Endothelial cell (in vitro differentiated cells): ENCODE measurements around the gene KIAA1958. TPM values are rescaled to one million over a fixed set of nuclear protein-coding genes. Genes with fewer than 3 reads are reported as not detected.

Source experiments
- DNase-seq: peaks from one replicate; pipeline ENCODE4 v3.0.0; 2021; ENCODE audit warnings: low spot score
- H3K27ac Mint-ChIP-seq: one replicate; pipeline ENCODE4 v1.8.0; 2021; ENCODE audit warnings: mixed read lengths, inconsistent platforms; ENCODE audit not compliant: unreplicated experiment
- H3K27me3 Mint-ChIP-seq: one replicate; pipeline ENCODE4 v1.8.0; 2021; ENCODE audit warnings: mild to moderate bottlenecking, moderate library complexity, mixed read lengths, inconsistent platforms; ENCODE audit not compliant: unreplicated experiment
- H3K36me3 Mint-ChIP-seq: one replicate; pipeline ENCODE4 v1.8.0; 2021; ENCODE audit warnings: mild to moderate bottlenecking, low read depth, mixed read lengths, inconsistent platforms; ENCODE audit not compliant: unreplicated experiment
- H3K4me1 Mint-ChIP-seq: one replicate; pipeline ENCODE4 v1.8.0; 2021; ENCODE audit warnings: mild to moderate bottlenecking, mixed read lengths, inconsistent platforms; ENCODE audit not compliant: unreplicated experiment
- H3K4me3 Mint-ChIP-seq: one replicate; pipeline ENCODE4 v1.8.0; 2021; ENCODE audit warnings: mild to moderate bottlenecking, mixed read lengths, inconsistent platforms; ENCODE audit not compliant: unreplicated experiment
- H3K9me3 Mint-ChIP-seq: one replicate; pipeline ENCODE4 v1.8.0; 2021; ENCODE audit warnings: mixed read lengths, inconsistent platforms; ENCODE audit not compliant: unreplicated experiment
- CTCF ChIP-seq: fragments of 200-600 bp; sonication (generic); IDR thresholded peaks from one replicate; pipeline ENCODE4 v1.5.0; 2021; ENCODE audit warnings: antibody characterized with exemption; ENCODE audit not compliant: unreplicated experiment
- total RNA-seq: library from RNA; stranded (reverse); fragmentation: NEBNext Ultra II Directional; extraction: Animal tissue kit (Norgen Biotek cat#: 25700); gene quantifications from one replicate; pipeline ENCODE4 v1.2.1, GENCODE V29; 2021; ENCODE audit not compliant: unreplicated experiment

KIAA1958 gene
- total RNA-seq, 1 donor from 2014 or later: 15.1 TPM

- H3K27me3 Mint-ChIP-seq: peaks cover 2% of the 10 kb centered on the region
- peaks cover 15% of the 10 kb centered on the region for H3K4me1 Mint-ChIP-seq
- no peaks in the 10 kb centered on the region for H3K9me3 Mint-ChIP-seq
- TF ChIP-seq CTCF: no peak
- DNase-seq: no peak
- H3K27ac Mint-ChIP-seq: no peak overlapping the region
- no peak overlapping the region for H3K4me3 Mint-ChIP-seq
- no peaks in the 10 kb centered on the region for H3K36me3 Mint-ChIP-seq
Measured at GRCh38 chr9:112529316-112529715, 42.7 kb downstream of the KIAA1958 start.

DNA sequence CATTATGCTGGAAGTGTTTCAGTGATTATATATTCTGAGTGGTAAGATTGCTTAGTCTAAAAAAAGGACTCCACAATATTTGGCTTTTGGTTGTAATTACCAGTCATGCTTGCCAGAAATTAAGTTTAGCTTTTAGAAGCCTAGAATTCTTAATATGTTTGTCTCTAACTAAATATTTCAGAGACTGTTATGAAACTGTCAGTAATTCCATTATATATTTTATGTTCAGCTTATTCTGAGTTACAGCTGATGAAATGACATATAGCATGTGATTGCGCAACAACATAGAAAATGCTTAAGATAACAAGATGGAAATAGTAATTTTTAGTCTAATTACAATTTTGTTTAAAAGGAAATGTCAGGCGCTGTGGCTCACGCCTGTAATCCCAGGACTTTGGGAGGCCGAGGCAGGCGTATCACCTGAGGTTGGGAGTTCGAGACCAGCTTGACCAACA lies 44.2 kb downstream of the KIAA1958 start:
- H3K9me3 Mint-ChIP-seq: no peaks in the 10 kb centered on the region
- no peak for DNase-seq
- peaks cover 15% of the 10 kb centered on the region for H3K4me1 Mint-ChIP-seq
- H3K27ac Mint-ChIP-seq: no peak overlapping the region
- peaks cover 2% of the 10 kb centered on the region for H3K27me3 Mint-ChIP-seq
- no peak overlapping the region for H3K4me3 Mint-ChIP-seq
- no peaks in the 10 kb centered on the region for H3K36me3 Mint-ChIP-seq
- no peak for TF ChIP-seq CTCF

- H3K36me3 Mint-ChIP-seq: no peaks in the 10 kb centered on the region
Measured at GRCh38 chr9:112531666-112532282, 45.1 kb downstream of the KIAA1958 start.

GRCh38 chr9:112532427-112532826 lies 45.8 kb downstream of the KIAA1958 start:
- H3K27ac Mint-ChIP-seq: no peak overlapping the region
- H3K4me3 Mint-ChIP-seq: no peak overlapping the region
- H3K9me3 Mint-ChIP-seq: no peaks in the 10 kb centered on the region
- no peaks in the 10 kb centered on the region for H3K27me3 Mint-ChIP-seq
- no peaks in the 10 kb centered on the region for H3K36me3 Mint-ChIP-seq
- peaks cover 10% of the 10 kb centered on the region for H3K4me1 Mint-ChIP-seq
- DNase-seq: no peak
- TF ChIP-seq CTCF: no peak

More at GRCh38 chr9:112531666-112532282, 45.1 kb downstream of the KIAA1958 start:
- TF ChIP-seq CTCF: no peak
- peaks cover 2% of the 10 kb centered on the region for H3K27me3 Mint-ChIP-seq
- no peak overlapping the region for H3K4me3 Mint-ChIP-seq
- H3K9me3 Mint-ChIP-seq: no peaks in the 10 kb centered on the region
- DNase-seq: no peak
- peaks cover 15% of the 10 kb centered on the region for H3K4me1 Mint-ChIP-seq
- no peak overlapping the region for H3K27ac Mint-ChIP-seq

- no peak for TF ChIP-seq CTCF
- Mint-ChIP-seq H3K9me3 (no peaks in the 10 kb centered on the region), H3K4me1 (peaks cover 3% of the 10 kb centered on the region), H3K27ac (no peak overlapping the region), H3K27me3 (no peaks in the 10 kb centered on the region), H3K36me3 (no peaks in the 10 kb centered on the region), H3K4me3 (no peak overlapping the region)
- DNase-seq: no peak
Measured at GRCh38 chr9:112533660-112534059, 47.0 kb downstream of the KIAA1958 start.
